HCT116 (cell line): ENCODE measurements around the gene TTC12.

ENCODE experiments used
- POLR2AphosphoS5 ChIP-seq: IDR thresholded peaks from 2 replicates; pipeline ENCODE4 v1.6.1; 2011; ENCODE audit warnings: mild to moderate bottlenecking, low read depth, low read length, moderate library complexity
- REST ChIP-seq: IDR thresholded peaks from 2 replicates; pipeline ENCODE4 v1.6.1; 2012; ENCODE audit warnings: low read depth
- SIN3A ChIP-seq: IDR thresholded peaks from 2 replicates; pipeline ENCODE4 v1.6.1; 2012; ENCODE audit warnings: low read depth
- TF ChIP-seq, protein P1 (sequence below), 3 experiments: fragments of 200-600 bp in 1 of 3; sonication (generic) in 1 of 3; IDR thresholded peaks in 2 of 3; conservative IDR thresholded peaks in 1 of 3; 2 replicates each; pipeline ENCODE4 v1.5.1; 2012 to 2017; ENCODE audit warnings: low read depth in 2 of 3, low read length in 2 of 3, antibody characterized with exemption in 1 of 3, borderline replicate concordance in 1 of 3, control low read depth in 1 of 3, mild to moderate bottlenecking in 1 of 3, mixed read lengths in 1 of 3, mixed run types in 1 of 3, moderate library complexity in 1 of 3; ENCODE audit not compliant: insufficient read depth in 1 of 3

GRCh38 chr11:113405724-113406478 is 91.5 kb downstream of the TTC12 start:
- TF ChIP-seq POLR2AphosphoS5 (no peak), SIN3A (no peak), REST (no peak)
- TF ChIP-seq, protein P1, sequence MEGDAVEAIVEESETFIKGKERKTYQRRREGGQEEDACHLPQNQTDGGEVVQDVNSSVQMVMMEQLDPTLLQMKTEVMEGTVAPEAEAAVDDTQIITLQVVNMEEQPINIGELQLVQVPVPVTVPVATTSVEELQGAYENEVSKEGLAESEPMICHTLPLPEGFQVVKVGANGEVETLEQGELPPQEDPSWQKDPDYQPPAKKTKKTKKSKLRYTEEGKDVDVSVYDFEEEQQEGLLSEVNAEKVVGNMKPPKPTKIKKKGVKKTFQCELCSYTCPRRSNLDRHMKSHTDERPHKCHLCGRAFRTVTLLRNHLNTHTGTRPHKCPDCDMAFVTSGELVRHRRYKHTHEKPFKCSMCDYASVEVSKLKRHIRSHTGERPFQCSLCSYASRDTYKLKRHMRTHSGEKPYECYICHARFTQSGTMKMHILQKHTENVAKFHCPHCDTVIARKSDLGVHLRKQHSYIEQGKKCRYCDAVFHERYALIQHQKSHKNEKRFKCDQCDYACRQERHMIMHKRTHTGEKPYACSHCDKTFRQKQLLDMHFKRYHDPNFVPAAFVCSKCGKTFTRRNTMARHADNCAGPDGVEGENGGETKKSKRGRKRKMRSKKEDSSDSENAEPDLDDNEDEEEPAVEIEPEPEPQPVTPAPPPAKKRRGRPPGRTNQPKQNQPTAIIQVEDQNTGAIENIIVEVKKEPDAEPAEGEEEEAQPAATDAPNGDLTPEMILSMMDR (IDR thresholded peaks at IDR 0.05 in 2 of 3, conservative IDR thresholded peaks at IDR 0.05 in 1 of 3; ENCODE audit: borderline replicate concordance in 1 of 3, insufficient read depth in 1 of 3, low read depth in 2 of 3, low read length in 2 of 3) = no peak
